SK-N-SH treated with all-trans-retinoic acid at 6 μM for 48 hours (cell line): ENCODE results near the gene SECISBP2.

Experiments
- ESRRG ChIP-seq: fragments of 250-450 bp; sonication (Bioruptor Pico); IDR thresholded peaks from 2 replicates; pipeline ENCODE4 v1.6.1; 2021; ENCODE audit warnings: mild to moderate bottlenecking
- GLIS3 ChIP-seq: fragments of 250-450 bp; sonication (Bioruptor Pico); IDR thresholded peaks from 2 replicates; pipeline ENCODE4 v1.5.0; 2020; ENCODE audit warnings: mild to moderate bottlenecking, moderate library complexity
- RARB ChIP-seq: fragments of 250-450 bp; sonication (Bioruptor Pico); IDR thresholded peaks from 2 replicates; pipeline ENCODE4 v1.8.0; 2021; ENCODE audit warnings: mild to moderate bottlenecking, moderate library complexity
- SNAI2 ChIP-seq: fragments of 250-450 bp; sonication (Bioruptor Pico); IDR thresholded peaks from 2 replicates; pipeline ENCODE4 v1.5.0; 2020; ENCODE audit warnings: mild to moderate bottlenecking, moderate library complexity
- TSHZ2 ChIP-seq: fragments of 250-450 bp; sonication (Bioruptor Pico); IDR thresholded peaks from 2 replicates; pipeline ENCODE4 v1.5.0; 2020; ENCODE audit warnings: mild to moderate bottlenecking, moderate library complexity
- ZFP3 ChIP-seq: fragments of 250-450 bp; sonication (Bioruptor Pico); IDR thresholded peaks from 2 replicates; pipeline ENCODE4 v1.5.0; 2020; ENCODE audit warnings: mild to moderate bottlenecking, moderate library complexity
- ZFP30 ChIP-seq: fragments of 450-650 bp; formaldehyde crosslinking; IDR thresholded peaks from 2 replicates; pipeline ENCODE4 v1.5.0; 2022; ENCODE audit warnings: mild to moderate bottlenecking, moderate library complexity
- ZNF8 ChIP-seq: fragments of 450-650 bp; formaldehyde crosslinking; IDR thresholded peaks from 2 replicates; pipeline ENCODE4 v1.5.0; 2020; ENCODE audit warnings: mild to moderate bottlenecking, moderate library complexity

- no peak for TF ChIP-seq ESRRG (CRISPR knock-in tag)
- no peak for TF ChIP-seq ZFP30 (CRISPR knock-in tag)
- no peak for TF ChIP-seq SNAI2 (CRISPR knock-in tag)
- TF ChIP-seq ZNF8 (CRISPR knock-in tag) = no peak; the same call in 1 of the 2 replicates
- 0 out of 2 replicates have a peak, but pooled peaks have one; percentile 57 for TF ChIP-seq GLIS3 (CRISPR knock-in tag)
- TF ChIP-seq TSHZ2 (CRISPR knock-in tag) = peak; percentile 21; the same call in 1 of the 2 replicates
- no peak for TF ChIP-seq RARB (CRISPR knock-in tag)
- peak; percentile 56 for TF ChIP-seq ZFP3
Observed at GRCh38 chr9:89318123-89319014, at the start of gene SECISBP2.
